ENCODE data around the gene WFIKKN1.

Gene WFIKKN1

GRCh38 chr16:625117-625976 is 5.4 kb upstream of the WFIKKN1 start:
- no peak for DNase-seq

DNA sequence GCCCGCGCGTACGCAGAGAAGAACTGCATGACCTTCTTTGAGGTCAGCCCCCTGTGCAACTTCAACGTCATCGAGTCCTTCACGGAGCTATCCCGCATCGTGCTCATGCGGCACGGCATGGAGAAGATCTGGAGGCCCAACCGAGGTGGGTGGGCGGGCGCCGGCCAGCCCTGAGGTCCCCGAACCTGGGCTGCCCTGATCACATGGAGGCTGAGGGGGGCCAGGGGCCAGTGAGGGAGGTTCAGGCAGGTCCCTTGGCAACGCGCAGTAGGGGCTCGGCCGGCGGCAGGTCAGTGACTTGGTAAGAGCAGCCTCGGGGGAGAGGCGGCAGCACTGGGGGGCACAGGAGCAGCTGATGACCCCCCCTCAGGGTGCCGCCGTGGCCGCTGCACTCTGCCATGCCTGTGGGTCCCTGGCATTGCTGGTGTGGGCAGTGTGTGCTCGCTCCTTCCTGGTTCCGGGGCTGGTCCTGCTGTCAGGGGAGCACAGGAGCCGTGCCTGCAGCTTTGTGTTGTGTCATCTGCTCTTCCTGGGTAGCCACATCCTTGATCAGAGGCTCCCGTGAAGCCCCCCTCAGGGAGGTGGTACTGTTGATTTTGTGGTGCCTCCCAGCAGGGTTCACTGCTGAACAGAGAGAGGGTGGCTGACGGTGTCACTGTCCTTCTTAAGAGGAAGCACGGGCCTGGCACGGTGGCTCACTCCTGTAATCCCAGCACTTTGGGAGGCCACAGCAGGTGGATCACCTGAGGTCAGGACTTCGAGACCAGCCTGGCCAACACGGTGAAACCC is 4.6 kb upstream of the WFIKKN1 start:
- no peak for DNase-seq

- no peak for DNase-seq
Measured at GRCh38 chr16:626787-627453, 3.9 kb upstream of the WFIKKN1 start.

DNA sequence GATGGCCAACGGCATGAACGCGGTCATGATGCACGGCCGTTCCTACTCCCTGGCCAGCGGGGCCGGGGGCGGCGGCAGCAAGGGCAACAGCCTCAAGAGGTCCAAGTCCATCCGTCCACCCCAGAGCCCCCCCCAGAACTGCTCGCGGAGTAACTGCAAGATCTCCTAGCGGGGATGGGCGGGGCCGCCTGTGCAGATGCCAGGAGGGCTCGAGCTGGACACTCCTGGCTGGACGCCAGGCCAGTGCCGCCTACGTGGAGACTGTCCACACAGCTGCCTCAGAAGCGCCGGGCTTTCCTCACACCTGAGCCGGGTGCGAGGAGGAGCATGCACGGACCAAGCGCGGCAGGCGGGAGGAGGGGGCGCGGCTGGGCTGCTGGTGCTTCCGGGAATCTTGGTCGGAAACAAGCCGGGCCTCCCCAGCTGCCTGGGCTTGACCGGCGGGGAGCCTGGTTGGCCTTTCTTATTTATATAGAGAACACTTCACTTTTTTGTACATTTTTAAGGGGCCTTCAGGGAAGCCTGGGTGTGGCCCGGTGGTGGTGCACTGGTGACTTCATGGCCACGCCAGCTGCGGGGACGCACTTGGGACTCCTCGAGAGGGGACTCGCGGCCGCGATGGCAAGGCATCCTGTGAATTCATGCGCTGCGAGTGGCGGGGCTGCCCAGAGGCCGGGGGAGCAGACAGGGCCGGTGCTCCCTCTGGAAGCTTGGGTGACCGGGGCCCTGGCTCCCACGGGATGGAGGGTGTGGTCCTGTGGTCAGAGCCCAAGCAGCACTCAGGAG is 3.1 kb upstream of the WFIKKN1 start:
- DNase-seq, result no peak

GRCh38 chr16:628321-629061 is 2.3 kb upstream of the WFIKKN1 start:
- no peak for DNase-seq

DNA sequence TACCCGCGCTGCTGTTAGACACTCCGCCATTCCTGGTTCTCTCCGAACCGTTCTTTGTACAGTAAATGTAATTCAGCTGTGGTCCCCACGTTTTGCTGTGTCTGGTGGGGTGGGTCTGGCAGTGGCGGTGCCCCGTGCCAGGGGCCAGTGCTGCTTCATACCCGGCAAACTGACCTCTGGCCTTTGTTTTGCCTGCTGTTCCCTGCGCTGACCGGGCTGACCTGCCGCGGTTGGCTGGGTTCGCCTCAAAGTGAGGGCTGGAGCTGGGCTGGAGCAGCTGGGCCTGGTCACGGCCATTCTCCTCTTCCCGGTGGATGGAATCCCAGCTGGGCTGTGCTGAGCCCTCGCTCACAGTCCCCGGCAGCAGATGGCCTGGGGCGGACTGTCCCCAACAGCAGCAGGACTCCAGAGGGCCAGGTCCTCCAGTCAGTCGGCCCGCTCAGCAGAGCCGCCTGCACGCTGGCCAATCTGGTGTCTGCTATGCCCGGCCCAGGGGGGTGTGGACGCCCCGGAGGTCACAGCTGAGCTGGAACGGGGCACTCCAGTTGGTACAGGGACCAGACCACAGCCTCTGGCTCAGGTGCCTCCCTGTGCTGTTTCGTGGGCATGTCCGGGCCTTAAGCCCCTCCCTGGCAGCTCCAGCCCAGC is 1.5 kb upstream of the WFIKKN1 start:
- no peak for DNase-seq

- no peak for DNase-seq
Measured at GRCh38 chr16:629833-630248, 944 bp upstream of the WFIKKN1 start.

DNA sequence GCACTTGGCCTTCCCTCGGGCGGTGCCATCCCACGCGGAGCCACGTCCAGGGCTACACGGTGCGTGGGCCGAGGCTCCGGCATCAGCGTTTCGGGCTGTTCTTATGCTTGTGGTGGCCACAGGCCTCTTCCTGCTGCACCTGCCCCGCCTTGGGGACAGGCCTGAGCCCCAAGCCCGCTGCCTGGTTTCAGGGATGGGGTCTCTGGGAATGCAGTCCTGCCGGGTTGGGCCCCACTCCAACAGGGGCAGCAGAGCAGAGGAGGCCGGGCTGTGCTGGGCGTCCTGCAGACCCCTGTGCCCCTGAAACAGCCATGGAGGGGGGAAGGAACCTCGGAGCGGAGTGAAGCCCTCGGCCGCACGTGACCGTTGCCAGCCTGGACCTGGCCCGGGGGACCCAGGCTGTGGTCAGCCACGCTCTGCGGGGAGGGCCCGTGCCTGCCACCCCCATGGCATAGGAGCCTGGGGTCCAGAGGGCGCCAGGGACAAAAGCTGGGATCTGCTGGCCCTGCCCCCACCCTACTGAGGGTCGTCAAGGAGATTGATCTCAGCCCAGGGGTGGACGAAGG is 453 bp upstream of the WFIKKN1 start:
- no peak for DNase-seq

DNA sequence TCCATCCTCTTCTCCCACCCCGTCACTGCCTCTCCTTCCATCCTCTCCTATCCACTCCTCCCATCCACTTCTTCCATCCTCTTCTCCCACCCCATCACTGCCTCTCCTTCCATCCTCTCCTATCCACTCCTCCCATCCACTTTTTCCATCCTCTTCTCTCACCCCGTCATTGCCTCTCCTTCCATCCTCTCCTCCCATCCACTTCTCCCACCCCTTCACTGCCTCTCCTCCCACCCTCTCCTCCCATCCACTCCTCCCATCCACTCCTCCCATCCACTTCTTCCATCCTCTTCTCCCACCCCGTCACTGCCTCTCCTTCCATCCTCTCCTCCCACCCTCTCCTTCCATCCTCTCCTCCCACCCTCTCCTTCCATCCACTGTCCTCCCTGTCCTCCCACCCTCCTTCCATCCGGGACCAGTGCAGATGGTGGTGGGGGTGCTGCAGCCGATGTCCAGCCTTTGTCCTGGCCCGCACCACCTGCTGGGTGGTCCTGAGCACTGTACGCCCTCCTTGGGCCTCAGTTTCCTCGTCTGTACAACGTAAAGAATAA is 1.1 kb downstream of the WFIKKN1 start:
- no peak for DNase-seq

DNA sequence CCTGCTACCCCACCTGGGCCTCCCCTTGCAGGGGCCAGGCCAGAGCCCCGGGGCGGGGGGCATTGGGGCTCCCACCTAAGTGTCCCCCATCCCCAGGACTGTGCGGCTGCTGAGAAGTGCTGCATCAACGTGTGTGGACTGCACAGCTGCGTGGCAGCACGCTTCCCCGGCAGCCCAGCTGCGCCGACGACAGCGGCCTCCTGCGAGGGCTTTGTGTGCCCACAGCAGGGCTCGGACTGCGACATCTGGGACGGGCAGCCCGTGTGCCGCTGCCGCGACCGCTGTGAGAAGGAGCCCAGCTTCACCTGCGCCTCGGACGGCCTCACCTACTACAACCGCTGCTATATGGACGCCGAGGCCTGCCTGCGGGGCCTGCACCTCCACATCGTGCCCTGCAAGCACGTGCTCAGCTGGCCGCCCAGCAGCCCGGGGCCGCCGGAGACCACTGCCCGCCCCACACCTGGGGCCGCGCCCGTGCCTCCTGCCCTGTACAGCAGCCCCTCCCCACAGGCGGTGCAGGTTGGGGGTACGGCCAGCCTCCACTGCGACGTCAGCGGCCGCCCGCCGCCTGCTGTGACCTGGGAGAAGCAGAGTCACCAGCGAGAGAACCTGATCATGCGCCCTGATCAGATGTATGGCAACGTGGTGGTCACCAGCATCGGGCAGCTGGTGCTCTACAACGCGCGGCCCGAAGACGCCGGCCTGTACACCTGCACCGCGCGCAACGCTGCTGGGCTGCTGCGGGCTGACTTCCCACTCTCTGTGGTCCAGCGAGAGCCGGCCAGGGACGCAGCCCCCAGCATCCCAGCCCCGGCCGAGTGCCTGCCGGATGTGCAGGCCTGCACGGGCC is 1.9 kb downstream of the WFIKKN1 start:
- DNase-seq, result no peak

- no peak for DNase-seq
Measured at GRCh38 chr16:633336-634050, 2.7 kb downstream of the WFIKKN1 start.

GRCh38 chr16:634051-634670 is 3.4 kb downstream of the WFIKKN1 start:
- no peak for DNase-seq

GRCh38 chr16:634996-635395 is 4.2 kb downstream of the WFIKKN1 start:
- DNase-seq, result no peak

DNA sequence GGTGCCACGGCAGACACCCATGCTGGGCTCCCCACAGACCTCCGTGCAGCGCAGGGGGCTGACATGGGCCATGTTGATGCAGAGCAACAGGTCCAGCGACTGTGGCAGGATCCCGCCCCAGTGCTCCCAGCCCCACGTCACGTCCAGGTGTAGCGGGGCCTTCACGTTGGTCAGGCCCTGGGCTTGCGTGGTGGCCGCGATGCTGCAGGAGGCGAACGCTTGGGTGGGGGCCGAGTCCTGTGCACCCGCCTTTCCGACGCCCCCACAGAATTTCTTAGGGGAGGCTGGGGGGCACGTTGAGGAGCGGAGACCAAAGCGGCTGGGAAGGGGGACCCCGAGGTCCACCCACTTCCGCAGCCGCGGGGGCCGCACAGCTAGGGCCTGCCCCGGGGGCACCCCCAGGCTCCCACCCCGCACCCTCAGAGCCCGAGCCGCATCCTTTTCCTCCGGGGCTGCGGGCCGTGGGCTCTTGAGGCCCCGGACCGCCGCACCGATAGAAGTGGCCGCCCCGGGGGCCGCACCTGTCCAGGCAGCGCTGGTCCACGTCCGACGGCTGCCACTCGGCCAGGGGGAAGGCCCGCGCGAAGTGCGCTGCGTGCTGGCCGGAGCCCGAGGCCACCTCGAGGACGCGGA is 4.9 kb downstream of the WFIKKN1 start:
- no peak for DNase-seq

DNA sequence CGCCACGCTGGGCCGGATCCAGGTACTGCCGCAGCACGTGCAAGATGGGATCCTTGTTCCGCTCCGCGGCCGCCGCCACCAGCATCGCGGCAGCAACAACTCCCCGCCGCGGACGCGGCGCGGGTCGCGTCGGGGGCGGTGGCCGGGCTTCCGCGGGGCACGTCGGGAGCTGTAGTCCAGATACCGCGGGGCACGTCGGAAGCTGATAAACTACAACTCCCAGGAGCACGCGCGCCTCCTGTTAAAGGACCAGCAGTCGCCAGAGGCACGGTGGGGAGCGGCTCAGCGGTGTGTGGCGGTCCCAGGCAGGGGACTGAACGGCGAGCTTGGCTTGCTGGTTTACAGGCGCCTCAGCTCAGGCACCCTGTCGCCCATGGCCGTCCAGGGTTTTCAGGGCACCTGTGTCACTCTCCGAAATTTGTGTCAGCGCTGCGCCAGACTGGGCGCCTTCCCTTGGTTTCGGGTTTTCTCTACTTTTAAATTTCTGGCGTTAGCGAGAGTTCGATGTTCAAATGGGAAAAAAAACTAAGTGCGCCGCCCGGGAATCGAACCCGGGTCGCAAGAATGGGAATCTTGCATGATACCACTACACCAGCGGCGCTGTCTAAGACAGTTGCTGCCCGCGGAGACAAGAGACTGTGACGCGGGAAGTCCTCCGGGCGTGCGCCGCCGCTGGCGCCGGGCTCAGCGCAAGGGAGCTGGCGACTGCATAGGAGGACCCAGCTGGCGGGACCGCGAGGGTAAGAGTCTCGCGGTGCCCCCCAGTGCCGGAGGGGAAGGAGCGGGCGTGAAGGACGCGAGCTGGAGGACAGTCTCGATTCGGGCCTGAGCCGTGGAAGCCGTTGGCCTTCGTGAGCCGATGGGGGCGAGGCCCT is 5.7 kb downstream of the WFIKKN1 start, which contains the start of gene METTL26:
TSS of gene METTL26 (minus strand) at position 100 of the 875 bp plus-strand sequence. CDS start at position 85, 15 bp downstream.
- peak; percentile 91 for DNase-seq

- DNase-seq, result peak; percentile 92
Measured at GRCh38 chr16:637081-638018, 6.6 kb downstream of the WFIKKN1 start.

All from stimulated activated CD4-positive, alpha-beta T cell treated with anti-CD3 and anti-CD28 coated beads, Interleukin-12 subunit alpha, Interleukin-12 subunit beta, amount 100 ng/mL, for 4 hours (primary cell).